ENCODE data around the gene DAPL1.

GRCh38 chr2:158803506-158803905 is 8.4 kb downstream of the DAPL1 start:
- TF ChIP-seq EP300 (IDR thresholded peaks at IDR 0.05) = no peak
- TF ChIP-seq POLR2A (IDR thresholded peaks at IDR 0.05; ENCODE audit: low read depth) = no peak

All from esophagus muscularis mucosa (tissue), 2 donors.